Coronary artery (tissue), 2 donors: ENCODE data around the gene XPOT.

Source experiments
- DNase-seq: peaks from one replicate; pipeline ENCODE4 v3.0.0-alpha.2; 2017; ENCODE audit warnings: low spot score
- H3K27ac ChIP-seq, 2 donors: fragments of 200-600 bp; sonication (generic); one replicate each; pipeline ENCODE4 v1.5.1; 2016 to 2019
- H3K4me3 ChIP-seq: fragments of 200-600 bp; sonication (generic); 2 replicates; pipeline ENCODE4 v1.5.1; 2016; ENCODE audit warnings: mild to moderate bottlenecking, moderate library complexity
- TF ChIP-seq, protein P1 (sequence below): fragments of 200-600 bp; sonication (generic); IDR thresholded peaks from one replicate; pipeline ENCODE4 v1.5.1; 2019; ENCODE audit warnings: antibody characterized with exemption

Gene XPOT

DNA sequence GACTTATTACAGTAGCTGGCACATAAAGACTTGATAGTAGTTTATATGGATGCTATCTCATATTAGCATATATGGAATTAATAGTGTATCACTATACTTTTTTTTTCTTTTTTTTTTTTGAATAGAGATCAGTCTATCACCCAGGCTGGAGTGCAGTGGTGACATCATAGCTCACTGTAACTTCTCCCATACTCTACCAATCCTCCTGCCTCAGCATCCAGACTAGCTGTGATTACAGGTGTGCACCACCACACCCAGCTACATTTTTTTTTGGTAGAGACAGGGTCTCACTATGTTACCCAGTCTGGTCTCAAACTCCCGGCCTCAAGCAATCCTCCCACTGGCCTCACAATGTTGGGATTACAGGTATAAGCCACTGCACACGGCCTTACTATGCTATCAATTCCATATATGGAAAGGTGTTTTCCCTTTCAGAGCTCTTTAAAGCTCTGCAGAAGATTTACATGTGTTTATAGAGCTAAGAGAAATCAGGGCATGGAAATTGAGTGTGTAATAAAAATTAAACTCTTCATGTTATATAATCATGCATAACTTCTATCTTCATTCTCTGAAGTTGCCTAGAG is 46.0 kb downstream of the XPOT start:
- no peak overlapping the region for H3K27ac ChIP-seq
- TF ChIP-seq, protein P1, sequence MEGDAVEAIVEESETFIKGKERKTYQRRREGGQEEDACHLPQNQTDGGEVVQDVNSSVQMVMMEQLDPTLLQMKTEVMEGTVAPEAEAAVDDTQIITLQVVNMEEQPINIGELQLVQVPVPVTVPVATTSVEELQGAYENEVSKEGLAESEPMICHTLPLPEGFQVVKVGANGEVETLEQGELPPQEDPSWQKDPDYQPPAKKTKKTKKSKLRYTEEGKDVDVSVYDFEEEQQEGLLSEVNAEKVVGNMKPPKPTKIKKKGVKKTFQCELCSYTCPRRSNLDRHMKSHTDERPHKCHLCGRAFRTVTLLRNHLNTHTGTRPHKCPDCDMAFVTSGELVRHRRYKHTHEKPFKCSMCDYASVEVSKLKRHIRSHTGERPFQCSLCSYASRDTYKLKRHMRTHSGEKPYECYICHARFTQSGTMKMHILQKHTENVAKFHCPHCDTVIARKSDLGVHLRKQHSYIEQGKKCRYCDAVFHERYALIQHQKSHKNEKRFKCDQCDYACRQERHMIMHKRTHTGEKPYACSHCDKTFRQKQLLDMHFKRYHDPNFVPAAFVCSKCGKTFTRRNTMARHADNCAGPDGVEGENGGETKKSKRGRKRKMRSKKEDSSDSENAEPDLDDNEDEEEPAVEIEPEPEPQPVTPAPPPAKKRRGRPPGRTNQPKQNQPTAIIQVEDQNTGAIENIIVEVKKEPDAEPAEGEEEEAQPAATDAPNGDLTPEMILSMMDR = no peak
- DNase-seq = no peak
- H3K4me3 ChIP-seq = no peak overlapping the region

DNA sequence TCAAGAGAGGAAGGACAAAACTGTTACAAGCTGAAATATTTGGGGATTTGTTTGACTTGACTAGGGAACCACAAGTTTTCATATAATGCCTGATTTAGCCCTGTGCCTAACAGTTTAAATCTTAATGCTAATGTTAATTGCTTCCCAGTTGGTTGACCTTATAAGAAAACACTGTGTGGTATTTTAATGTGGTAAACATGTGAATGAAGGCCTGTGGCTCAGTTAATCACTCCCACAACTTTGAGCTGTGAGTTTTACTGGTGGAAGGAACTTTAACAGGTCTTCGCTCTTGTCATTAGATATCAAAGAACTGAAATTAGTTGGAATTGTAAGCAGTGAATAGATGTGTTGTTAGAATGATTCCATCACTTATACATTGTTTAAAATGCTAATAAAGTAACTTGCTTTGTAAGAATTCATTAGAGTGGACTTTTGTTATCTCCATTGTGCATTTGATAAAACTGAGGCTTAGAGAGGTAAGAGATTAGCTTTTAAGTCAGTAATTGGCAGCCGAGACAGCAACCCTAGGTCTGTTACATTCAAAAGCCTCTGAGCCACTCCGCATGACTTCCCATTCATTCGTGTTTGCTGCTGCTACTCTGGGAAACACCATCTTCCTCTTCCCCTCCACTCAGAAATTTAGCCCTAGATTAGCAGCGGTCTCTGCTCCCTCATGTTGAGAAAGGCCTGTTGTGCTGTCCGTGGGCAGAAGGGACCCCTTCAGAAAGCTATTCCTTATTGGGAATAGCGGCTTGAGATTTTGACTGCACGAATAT is 46.7 kb downstream of the XPOT start:
- peak overlapping the region; percentile 95 to 99 for H3K27ac ChIP-seq
- no peak for DNase-seq
- peak overlapping the region; percentile 93 for H3K4me3 ChIP-seq
- TF ChIP-seq, protein P1 = no peak

DNA sequence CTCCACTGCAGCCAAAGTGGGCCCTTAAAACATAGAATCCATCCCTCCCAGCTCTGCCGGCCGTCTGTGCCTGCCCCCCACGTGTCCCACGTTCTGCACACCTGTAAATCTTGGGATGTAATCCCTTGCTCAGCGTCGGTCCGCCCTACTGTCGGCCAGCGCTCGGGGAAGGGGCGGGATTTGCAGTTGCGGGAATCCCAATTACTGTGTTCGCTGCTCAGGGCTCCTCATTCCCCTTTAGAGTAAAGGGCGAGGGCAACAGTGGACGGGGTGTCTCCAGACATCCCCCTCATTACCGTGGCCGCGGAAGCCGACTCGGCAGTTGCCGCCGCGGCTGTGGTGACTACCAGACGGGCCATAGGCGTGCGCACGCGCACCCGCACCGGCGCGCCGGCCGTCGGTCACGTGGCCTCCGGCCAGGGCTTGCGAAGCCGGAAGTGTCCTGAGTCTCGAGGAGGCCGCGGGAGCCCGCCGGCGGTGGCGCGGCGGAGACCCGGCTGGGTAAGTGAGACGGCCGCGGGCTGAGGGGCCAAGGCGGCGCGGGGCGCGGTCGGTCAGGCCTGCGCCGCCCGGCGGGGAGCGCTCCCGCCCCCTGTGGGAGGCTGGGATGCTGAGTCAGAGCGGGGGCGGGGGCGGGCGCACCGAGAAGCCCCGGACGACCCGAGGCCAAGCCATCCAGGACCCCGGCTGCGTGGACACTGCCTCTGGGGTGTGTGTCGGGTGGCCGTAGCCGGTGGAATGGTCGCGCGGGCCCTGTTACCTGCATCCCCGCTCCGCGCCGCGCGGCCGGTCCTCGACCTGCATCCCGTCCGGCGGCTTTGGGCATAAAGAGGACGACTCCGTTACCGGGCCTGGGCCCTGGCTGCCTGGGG is 47.7 kb downstream of the XPOT start, which contains the start of gene TBK1:
TSS of gene TBK1 (plus strand) at position 434 of the 872 bp plus-strand sequence. CDS start 3,751 bp downstream, outside the sequence.
- TF ChIP-seq, protein P1 = no peak
- DNase-seq = peak; percentile 93
- Histone ChIP-seq H3K27ac (peak within 1 kb of the TSS; percentile 95 to 99), H3K4me3 (peak within 1 kb of the TSS; percentile 93)

DNA sequence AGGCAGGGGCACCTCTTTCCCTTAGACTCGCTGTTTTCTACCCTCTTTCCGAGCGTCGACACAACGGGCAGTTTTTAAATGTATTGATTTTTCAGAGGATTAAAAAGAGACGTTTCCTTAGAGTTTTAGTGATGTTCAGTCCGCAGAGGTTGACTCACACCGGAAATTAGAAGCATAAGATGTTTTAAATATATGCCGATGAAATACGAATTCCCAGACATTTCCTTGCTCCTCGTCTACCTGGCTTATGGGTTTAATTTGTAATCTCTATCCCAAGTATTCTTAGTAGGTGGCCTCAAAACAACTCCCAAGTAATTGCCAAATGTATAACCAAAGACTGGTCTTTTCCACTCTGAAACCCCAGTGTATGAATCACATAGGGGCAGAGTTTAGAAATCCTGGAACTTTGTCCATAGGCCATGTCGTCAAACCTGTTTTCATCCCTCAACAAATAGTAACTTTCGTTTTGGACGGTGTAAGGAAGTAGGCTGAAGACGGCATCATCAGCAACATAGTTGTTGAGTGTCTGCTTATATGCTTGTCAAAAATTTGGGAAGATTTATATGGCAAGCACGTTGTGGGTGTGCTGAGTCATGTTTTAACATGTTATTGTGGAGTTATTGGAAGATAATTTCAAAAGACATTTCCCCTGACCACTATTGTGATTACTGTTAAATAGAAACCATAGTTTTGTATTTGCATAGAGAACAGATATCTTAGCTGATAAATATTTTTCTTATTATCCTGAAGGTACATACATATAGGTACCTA is 48.6 kb downstream of the XPOT start:
- TF ChIP-seq, protein P1 = no peak
- Histone ChIP-seq H3K27ac (peak overlapping the region; percentile 95 to 99), H3K4me3 (peak overlapping the region; percentile 93)
- DNase-seq = no peak

DNA sequence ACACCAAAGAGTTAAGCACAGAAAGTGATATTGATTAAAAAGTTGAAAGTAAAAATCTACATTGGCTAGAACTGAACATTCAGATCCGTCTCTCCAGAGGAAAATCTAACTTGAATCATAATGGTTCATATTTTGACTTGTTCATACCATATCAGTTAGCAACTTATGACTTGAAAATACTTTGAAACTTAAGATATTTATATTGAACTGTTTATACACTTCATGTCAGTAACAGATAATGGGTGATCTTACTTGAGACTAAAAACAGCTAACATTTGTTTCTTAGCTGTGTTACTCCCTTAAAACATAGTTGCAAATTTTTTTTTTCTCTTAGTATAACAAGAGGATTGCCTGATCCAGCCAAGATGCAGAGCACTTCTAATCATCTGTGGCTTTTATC is 51.3 kb downstream of the XPOT start:
- TF ChIP-seq, protein P1 = no peak
- Histone ChIP-seq H3K27ac (no peak overlapping the region), H3K4me3 (no peak overlapping the region)
- no peak for DNase-seq

DNA sequence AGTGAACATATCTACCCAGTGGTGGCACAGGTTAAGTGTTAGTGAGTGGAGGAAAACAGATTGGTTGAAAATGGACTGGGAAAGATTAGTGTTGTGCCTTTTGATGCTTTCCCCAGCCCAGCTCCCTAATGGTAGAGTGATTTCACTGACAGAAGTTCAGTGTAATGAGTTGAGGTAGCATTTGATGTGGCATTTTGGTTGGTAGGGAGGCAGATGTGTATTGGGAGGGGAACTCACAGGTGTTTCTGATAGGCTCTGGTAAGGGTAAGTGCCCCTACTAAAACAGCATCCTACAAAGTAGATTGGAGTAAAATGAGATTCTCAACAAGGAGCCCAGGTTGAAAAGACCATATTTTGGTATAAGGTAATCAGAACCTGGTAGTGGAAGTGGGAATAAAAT is 51.9 kb downstream of the XPOT start:
- Histone ChIP-seq H3K4me3 (no peak overlapping the region), H3K27ac (no peak overlapping the region)
- TF ChIP-seq, protein P1 = no peak
- no peak for DNase-seq
